ENCODE results near the gene NPBWR2. TPM values are rescaled to one million over a fixed set of nuclear protein-coding genes. Genes with fewer than 3 reads are reported as not detected.

Gene NPBWR2
- total RNA-seq, 1 donor from 2014 or later = not detected

DNA sequence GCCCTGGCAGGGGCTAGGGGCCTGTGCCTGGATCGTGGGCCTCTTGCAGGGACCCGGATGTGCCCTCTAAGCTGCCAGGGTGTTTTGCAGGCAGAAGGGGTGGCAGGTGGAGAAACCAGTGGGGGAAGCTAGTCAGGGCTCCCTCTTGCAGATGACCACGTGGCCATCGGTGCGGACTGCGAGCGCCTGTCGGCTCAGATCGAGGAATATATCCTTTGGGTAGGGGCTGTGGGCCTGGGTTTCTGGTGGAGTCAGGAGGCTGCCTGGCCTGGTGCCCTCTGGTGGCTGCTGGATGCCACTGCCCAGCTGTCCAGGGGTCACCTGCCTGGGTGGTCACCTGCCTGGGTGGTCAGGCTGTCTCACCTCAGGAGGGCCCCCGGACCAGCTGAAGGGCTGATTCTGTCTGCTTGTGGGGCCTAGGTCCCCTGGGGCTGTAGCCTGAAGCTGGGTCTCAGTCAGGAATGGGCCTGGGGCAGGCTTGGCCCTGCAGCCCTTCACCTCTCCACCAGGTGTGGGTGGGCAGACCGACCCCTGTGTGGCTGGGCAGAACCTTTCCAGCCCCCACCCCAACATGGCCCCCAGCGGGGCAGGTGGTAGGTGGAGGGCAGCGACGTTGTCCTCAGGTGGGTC, 37.6 kb downstream of the NPBWR2 start:
- no peaks in the 10 kb centered on the region for H3K9me3 ChIP-seq
- peak; percentile 24 for ATAC-seq
- intact Hi-C loops (cut with DNase I) = no loop called here

DNA sequence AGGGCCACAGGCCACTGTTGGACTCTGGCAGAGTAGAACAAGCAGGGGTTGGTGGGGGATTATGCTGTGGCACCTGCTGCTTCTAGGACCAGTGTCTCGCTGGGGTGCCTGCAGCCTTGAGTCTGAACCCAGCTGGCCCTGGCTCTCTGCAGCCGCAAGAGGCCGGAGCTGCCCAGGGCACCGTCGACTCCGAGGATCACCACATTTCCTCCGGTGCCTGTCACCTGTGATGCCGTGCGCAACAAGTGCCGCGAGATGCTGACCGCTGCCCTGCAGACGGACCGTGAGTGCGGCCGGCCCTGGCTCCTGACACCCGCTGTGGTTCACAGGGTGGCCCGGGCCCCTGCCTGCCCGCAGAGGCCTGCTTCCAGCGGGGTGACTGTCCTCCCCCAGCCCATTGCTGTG, 38.2 kb downstream of the NPBWR2 start:
- Histone ChIP-seq H3K27me3 (no peaks in the 10 kb centered on the region), H3K9me3 (no peaks in the 10 kb centered on the region), H3K4me1 (peaks cover 4% of the 10 kb centered on the region), H3K27ac (no peak overlapping the region), H3K36me3 (peaks cover 14% of the 10 kb centered on the region), H3K4me3 (no peak overlapping the region)
- no peak for DNase-seq
- intact Hi-C loops (cut with DNase I) = no loop called here
- TF ChIP-seq CTCF (IDR thresholded peaks at IDR 0.05) = no peak
- no peak for ATAC-seq

More for the DNA sequence above, 37.6 kb downstream of the NPBWR2 start:
- no peaks in the 10 kb centered on the region for H3K4me1 ChIP-seq
- peak; percentile 70 for TF ChIP-seq CTCF (IDR thresholded peaks at IDR 0.05)
- no peak for DNase-seq
- H3K4me3 ChIP-seq = no peak overlapping the region
- peaks cover 15% of the 10 kb centered on the region for H3K36me3 ChIP-seq
- H3K27ac ChIP-seq = no peak overlapping the region
- H3K27me3 ChIP-seq = no peaks in the 10 kb centered on the region

DNA sequence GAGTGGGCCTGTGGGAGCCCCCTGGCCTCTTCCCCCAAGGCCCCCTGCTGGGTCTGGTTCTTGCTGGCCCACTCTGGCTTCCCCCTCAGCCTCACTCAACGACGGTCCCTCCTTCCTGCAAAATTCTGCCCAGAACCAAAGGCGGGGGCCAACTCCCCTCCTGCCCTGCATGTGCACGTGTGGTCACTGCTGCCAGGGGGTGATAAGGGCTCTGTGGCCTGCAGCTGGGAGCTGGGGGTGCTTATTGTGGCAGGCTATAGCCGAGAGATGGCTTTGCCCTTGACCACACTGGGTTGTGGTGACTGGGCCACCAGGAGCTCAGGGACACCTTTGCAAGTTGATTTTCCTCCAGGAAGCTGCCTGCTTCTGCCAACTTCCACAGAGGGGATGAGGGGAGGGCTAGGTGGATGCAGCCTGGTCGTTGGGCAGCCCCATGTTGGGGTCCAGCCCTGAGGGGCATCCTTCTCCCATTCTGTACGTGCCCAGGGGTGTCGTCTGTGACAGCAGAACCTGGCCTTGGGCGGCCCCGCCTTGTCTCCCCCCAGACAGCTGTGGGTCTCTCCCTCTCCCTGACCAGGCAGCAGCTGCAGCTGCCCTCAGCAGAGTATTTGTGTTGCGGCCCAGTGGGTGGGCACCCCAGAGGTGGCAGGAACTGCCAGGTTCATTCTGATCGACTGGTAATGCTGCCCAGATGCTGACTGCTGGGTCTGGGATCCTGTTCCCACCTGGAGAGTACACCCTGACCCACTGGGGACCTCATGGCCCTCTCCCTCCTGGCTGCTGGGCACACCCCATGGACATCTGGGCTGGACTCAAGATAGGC, 38.8 kb downstream of the NPBWR2 start:
- H3K4me1 ChIP-seq = peaks cover 10% of the 10 kb centered on the region
- no peak for TF ChIP-seq CTCF (IDR thresholded peaks at IDR 0.05)
- no peaks in the 10 kb centered on the region for H3K9me3 ChIP-seq
- intact Hi-C loops (cut with DNase I) = no loop called here
- no peak for DNase-seq
- H3K27me3 ChIP-seq = no peaks in the 10 kb centered on the region
- H3K36me3 ChIP-seq = peaks cover 8% of the 10 kb centered on the region
- H3K4me3 ChIP-seq = no peak overlapping the region
- ATAC-seq = no peak
- no peak overlapping the region for H3K27ac ChIP-seq

DNA sequence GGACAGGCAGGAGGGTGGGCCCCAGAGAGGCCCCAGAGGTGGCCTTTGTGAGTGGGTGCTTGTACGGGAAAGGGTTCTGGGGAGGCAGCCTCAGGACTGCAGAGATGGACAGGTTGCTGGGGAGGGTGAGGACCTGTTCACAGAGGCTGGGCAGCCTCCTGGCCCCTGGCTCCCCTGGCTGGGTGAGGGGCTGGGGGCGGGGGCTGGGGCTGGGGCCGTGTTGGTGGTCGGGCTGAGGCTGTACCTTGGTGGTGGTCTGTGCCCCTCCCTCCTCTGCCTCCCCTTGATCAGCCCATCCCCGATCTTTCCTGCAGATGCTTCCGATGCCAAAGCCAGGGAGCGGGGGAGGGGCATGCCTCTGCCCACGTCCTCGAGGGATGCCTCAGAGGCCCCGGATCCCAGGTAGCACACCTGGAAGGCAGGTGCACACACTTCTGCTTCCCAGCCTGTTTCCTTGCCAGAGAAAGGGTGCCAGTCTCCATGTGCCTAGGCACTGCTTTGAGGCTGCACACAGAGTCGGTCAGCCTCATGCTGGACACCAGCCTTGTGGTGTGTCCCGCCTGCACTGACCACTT, 39.5 kb downstream of the NPBWR2 start:
- Histone ChIP-seq H3K4me1 (peaks cover 11% of the 10 kb centered on the region), H3K27ac (no peak overlapping the region), H3K27me3 (no peaks in the 10 kb centered on the region), H3K9me3 (no peaks in the 10 kb centered on the region), H3K4me3 (no peak overlapping the region), H3K36me3 (peaks cover under 1% of the 10 kb centered on the region)
- ATAC-seq (no peak), DNase-seq (no peak)
- TF ChIP-seq CTCF (IDR thresholded peaks at IDR 0.05) = no peak
- intact Hi-C loops (cut with DNase I) = no loop called here

- no peak for ATAC-seq
- no peak for TF ChIP-seq CTCF (IDR thresholded peaks at IDR 0.05)
- Histone ChIP-seq H3K27ac (no peak overlapping the region), H3K4me1 (peaks cover 17% of the 10 kb centered on the region), H3K9me3 (no peaks in the 10 kb centered on the region), H3K4me3 (no peak overlapping the region), H3K36me3 (no peaks in the 10 kb centered on the region), H3K27me3 (no peaks in the 10 kb centered on the region)
- intact Hi-C loops (cut with DNase I) = no loop called here
- no peak for DNase-seq
Measured at GRCh38 chr20:64067005-64067632, 40.2 kb downstream of the NPBWR2 start.

Measured in upper lobe of right lung (tissue), 1 donor.